HG02870 (cell line): ENCODE measurements around the gene NAGLU.

Source experiments
- ATAC-seq: cut with Tn5 transposase; IDR thresholded peaks from one replicate; pipeline ENCODE4 v1.9.1; 2021; ENCODE audit warnings: mild to moderate bottlenecking, moderate library complexity; ENCODE audit not compliant: unreplicated experiment

The NAGLU gene

DNA sequence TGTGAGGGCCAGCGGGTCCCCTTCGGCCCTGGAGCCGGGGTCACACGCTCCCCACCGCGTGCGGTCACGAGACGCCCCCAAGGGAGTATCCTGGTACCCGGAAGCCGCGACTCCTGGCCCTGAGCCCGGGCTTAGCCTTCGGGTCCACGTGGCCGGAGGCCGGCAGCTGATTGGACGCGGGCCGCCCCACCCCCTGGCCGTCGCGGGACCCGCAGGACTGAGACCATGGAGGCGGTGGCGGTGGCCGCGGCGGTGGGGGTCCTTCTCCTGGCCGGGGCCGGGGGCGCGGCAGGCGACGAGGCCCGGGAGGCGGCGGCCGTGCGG, at the start of gene NAGLU:
Gene NAGLU (plus strand): TSS at position 194 of the 324 bp plus-strand sequence. CDS start 32 bp downstream, at position 226.
- peak; percentile 81 for ATAC-seq

GRCh38 chr17:42488032-42488431, 48.0 kb upstream of the NAGLU start:
- ATAC-seq = no peak

DNA sequence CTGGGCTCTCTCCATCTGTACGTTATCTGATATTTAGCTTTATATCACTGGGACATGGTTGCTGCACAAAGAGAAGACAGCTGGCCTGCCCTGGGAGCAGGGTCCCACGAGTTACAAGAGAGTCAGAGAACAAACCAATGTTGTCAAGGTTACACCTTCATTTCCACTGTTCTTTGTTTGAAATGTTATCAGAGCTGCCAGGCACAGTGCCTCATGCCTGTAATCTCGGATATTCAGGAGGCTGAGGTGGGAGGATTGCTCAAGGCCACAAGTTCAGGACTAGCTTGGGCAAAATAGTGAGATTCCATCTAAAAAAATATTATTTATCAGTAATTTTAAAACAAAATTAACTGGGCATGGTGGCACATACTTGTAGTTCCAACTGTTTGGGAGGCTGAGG, 42.7 kb upstream of the NAGLU start:
- no peak for ATAC-seq

DNA sequence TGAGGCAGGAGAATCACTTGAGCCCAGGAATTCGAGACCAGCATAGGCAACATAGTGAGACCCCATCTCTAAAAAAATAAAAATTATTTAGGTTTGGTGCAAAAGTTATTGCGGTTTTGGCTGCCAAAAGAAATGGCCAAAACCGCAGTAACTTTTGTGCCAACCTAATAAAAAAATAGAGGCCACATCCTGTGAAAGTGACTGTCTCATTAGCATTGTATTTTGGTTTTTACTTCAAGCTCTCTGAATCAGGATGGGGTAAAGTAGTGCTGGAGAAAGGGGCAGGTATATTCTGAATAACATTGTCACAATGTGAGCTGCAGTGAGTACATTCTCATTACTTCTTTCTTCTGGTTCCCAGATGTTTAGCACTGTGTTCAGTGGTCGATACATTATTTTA, 41.4 kb upstream of the NAGLU start:
- ATAC-seq = no peak

GRCh38 chr17:42498828-42499227, 37.2 kb upstream of the NAGLU start:
- ATAC-seq = no peak

DNA sequence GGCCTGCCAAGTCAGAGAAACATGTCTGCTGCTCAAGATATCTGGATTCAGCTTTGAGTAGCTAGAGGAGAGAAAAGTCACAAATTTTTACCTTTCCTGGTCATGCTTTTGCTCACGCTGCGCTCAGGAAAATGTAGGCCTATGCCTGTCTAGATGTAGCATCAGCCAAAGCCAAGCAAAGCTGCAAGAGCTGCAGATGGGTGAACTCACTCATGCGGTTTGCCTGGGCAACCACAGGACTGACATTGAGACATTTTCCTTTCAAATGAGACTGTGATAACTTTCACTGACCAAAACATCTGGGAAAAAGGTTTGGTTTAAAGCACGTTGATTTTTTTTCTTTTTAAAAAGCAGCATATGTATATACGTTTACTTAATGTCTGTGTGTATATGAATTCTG, 34.0 kb upstream of the NAGLU start:
- ATAC-seq = no peak

- no peak for ATAC-seq
Measured at GRCh38 chr17:42502926-42503325, 33.1 kb upstream of the NAGLU start.

GRCh38 chr17:42507671-42508070, 28.4 kb upstream of the NAGLU start:
- no peak for ATAC-seq

DNA sequence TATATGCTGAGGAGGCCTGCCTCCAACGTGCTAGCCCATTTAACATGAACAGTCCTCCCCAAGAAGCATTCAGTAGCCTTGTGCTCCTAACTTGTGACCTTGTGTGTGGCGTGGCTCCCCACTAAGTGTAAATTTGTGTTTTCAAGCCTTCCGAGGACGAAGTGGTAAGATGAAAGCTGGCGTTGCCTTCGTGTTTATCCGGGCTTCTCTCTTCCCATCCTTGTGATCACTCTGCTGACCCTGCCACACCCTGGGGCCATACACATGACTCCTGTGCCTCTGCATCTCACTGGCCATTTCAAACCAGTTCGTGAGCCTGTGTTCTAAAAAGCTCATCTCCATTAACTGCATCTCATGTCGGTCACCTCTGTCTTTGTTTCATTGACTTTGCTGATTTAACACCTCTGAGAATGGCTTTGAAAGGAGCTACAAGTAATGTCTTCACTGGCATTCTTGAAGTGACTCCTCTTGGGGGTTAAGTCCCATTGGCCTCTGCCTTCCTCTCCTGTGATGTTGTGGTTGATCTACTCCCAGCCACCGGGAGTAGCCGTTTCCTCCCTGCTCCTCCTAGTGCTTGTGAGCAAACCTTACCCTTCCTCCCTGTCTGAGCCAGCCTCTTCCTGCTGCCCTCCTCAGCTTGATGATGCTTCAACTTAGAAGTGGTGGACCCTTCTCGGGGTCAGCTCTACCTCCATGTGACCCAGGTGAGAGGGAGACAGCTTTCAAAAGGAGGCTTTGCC, 27.4 kb upstream of the NAGLU start:
- no peak for ATAC-seq

- no peak for ATAC-seq
Measured at GRCh38 chr17:42509409-42509808, 26.6 kb upstream of the NAGLU start.

DNA sequence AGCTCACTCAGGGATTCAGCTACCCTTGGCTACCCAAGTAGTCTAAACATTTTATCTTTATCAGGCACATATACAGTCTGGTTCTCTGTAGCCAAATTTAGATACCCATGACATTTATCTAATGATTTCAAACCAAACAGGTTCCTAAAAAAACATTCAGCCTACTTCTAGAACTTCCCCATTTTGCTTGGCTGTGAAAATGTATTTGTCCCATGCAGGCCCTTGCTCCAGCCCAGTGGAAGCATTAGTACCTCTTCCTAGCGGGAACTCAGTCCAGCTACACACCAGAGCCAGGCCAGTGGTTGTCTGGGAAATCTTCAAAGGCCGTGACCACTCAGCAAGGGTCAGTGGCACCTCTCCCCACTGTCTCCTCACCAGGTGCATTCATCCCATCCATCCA, 26.2 kb upstream of the NAGLU start:
- no peak for ATAC-seq

- ATAC-seq = no peak
Measured at GRCh38 chr17:42512246-42512645, 23.8 kb upstream of the NAGLU start.

DNA sequence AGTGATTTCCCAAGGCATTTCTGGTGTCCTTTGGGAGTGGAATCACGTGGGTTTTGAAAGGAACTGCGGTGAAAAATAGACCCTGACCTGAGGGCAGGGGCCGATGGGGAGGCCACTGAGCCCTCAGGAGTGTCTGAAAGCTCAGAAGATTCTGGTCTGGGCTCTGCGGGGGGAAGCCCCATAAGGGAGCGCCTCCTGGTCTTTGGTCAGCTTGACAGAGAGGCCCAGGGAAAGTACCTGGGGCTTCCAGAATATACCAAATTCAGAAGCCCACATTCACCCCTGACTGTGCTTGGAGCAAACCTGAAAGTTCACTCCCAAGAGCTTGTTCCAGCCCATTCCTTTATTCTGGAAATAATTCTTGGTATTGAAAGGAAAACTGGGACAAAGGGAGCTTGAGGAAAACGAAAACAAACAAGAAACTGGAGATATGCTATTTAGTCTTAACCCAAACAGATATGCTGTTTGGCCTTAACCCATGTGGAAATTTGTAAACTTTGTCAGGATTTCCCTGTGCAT, 23.2 kb upstream of the NAGLU start:
- peak; percentile 68 for ATAC-seq

DNA sequence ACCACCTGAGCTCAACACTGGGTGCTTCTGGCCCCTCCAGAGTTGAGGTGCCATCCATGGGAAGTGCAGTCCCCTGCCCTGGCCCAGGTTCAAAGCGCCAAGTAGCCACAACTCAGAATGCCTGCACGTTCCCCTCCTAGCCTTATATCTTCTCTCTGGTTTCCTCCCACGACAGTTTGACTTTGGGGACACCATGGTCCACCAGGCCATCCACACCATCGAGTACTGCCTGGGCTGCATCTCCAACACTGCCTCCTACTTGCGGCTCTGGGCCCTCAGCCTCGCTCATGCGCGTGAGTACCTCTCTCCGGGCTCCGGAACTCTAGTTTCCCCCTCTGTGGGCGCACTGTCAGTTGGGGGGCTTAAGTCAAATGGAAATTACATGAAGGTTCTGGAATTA, 22.4 kb upstream of the NAGLU start:
- ATAC-seq = no peak

DNA sequence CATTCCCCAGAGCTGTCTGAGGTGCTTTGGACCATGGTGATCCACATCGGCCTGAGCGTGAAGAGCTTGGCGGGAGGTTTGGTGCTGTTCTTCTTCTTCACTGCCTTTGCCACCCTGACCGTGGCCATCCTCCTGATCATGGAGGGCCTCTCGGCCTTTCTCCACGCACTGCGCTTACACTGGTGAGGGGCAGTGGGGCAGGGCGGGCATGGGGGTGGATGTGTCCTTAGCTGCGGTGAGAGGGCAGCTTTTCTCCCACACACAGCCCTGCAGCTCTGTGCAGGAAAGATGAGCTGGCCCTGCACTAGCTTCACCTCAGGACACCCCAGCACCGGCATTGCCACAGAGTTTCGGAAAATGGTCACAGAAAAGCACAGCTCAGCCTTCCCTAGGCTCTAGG, 21.8 kb upstream of the NAGLU start:
- no peak for ATAC-seq

DNA sequence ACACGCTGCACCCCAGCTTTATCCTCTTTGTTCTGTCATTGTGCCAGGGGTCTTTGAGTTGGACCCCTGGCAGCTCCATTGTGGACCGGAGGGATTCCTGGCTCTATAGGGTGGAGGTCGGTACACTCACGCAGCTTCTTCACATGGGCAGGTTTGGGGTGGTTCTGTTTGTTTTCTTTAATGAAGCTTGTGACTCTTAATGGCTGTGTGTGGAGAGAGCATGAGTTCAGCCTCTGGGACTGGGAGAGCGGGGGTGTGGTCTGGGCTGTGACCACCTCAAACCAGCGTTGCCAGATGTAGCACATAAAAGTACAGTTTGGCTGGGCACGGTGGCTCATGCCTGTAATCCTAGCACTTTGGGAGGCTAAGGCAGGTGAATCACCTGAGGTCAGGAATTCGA, 21.2 kb upstream of the NAGLU start:
- no peak for ATAC-seq

DNA sequence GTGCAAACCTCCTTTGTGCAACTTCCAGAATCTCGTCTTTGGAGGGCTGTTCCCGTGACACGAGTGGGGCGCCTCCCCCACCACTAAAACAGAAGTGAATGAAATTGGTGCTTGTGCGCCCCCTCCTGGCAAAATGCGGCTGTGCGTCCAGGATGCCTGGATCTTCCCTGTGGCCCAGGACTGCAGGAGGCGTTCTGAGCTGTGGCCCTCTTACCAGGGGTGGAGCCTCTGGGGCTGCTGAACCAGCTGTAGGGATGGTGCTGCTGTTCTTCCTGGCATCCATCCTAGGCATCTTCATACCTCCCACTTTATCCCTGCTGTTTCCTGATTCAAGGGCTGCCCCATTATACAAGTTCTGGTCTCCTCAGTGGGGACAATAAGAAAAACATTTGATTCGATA, 18.5 kb upstream of the NAGLU start:
- ATAC-seq = no peak

DNA sequence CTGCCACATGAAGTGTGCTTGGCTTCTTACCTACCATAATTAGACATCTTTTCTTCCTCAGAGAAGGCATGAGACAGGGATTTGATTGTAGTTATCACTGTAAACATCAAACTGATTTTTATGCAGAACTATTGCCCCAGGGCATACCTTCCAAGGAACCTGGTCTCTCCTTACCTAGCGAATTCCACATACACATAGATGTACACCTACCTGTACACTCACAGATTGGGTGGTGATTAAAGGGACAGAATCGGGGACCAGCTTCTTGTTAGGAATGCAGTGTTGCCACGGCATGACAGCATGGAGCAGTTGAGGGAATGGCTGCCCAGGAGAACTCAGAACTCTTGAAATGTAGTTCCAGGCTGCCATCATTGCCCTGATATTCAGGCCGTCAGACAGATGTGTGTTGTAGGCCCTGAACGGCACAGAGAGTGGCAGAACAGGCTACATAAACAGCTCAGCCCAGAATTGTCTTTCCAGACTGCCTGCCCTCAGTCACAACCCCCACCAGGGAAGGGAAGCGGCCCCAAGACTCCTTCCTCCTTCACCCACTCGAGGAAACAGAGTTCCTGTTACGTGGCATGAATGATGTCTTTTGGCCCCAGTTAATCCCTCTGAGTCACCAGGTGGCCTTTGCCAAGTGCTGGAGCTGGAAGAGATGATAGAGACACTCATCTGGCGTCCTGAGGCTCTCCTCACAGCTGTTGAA, 17.8 kb upstream of the NAGLU start:
- no peak for ATAC-seq

DNA sequence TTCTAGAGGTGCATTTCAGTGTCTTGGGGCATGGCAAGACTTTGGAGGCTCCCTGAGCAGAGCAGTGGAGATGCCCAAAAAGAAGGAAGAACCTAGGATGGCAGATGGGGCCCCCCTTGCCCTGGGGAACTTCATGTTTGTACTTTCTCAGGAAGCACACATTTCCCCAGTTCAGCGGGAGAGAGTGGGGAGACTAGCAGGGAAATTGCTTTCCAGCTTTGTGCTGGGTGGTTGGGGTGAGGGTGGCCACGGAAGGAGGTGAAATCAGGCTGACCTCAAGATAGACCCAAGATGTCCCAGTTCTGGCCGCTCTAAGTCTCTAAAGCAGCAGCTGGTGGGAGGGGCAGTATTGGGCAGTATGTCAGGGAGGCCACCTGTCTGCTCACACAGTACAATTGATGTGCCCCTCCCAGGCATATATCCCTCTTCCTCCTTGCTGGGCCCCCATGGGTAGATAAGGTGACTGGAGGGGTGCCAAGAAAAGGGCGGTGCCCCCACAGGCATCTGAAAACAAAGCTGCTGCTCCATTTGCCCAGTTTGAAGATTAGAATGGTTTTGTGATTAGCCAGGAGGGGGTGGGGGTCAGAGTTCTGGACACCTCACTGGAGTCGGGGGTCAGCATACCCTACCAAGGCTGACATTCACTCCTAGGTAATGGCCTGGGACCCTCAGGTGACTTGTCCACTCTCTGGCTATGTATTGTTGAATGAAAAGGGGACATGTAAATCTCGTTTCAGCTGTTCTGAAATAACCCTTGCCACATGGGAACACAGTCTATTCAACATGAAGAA, 17.1 kb upstream of the NAGLU start:
- no peak for ATAC-seq

DNA sequence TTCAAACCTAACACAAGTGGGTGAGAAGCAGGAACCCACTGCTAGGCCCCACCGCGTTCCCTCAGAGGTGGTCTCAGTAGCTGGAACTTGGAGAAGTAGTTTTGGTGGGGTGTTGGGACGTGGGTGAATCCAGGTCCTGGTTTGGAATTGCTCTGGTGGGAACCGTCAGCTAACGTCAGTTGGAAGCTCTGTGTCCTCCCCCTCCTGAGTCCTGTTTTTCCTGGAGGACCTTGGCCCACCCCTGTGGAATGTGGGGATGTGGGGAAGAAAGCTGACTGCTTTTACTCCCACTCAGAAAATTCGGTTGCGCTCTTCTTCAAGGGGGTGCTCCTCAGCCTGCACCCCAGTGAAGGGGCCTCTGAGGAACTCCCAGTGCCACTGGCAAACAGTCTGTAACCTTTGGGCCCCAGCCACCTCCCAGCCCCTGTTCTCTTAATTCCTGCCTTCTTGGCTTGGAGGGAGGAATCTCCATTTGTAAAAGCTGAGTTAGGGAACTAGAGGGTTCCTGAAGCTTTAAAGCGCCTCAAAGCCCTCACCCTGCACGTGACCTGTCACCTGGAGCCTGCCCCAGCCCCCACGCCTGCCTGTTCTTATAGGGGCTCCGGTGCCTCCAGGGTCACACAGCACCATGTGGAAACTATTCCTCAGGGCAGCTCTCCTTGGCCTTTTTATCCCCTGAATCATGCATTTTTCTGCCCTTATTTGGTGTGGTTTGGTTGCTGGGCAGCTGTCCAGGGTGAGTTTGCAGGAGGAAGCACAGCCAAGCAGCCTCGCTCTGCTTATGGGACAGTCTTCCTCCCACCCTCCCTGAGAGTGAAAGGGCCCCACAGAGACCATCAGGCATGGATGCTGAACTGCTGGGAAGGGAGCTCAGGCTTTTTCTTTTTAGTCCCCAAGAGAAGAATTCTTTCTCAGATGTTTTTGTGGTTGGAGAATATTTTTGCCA, 16.2 kb upstream of the NAGLU start:
- ATAC-seq = no peak

GRCh38 chr17:42520540-42520951, 15.5 kb upstream of the NAGLU start:
- ATAC-seq = no peak
